Natural killer cell (primary cell): ENCODE measurements around the gene PRSS36. TPM values are rescaled to one million over a fixed set of nuclear protein-coding genes. Genes with fewer than 3 reads are reported as not detected.
A peak's percentile ranks its signal among the peaks of the same experiment; 100 is the strongest.

Source experiments
- ATAC-seq, 3 donors: fragments of 150-1000 bp in 2 of 3; fragments of 200-7000 bp in 1 of 3; cut with Tn5 transposase; 1 replicate in 1 of 3; 2 replicates in 2 of 3; pipeline ENCODE4 v1.10.0; 2021; ENCODE audit warnings: mild to moderate bottlenecking in 2 of 3, moderate library complexity in 2 of 3
- DNase-seq, 2 donors: peaks; one replicate each; pipeline versions ENCODE4 v3.0.0 to v3.0.0-alpha.2; 2013 to 2021; ENCODE audit warnings: mixed read lengths in 1 of 2
- H3K27ac ChIP-seq: one replicate; pipeline ENCODE4 v1.5.1; 2013; ENCODE audit warnings: mild to moderate bottlenecking, low read length
- H3K27me3 ChIP-seq: one replicate; pipeline ENCODE4 v1.6.1; 2013; ENCODE audit warnings: low read length; ENCODE audit not compliant: control insufficient read depth, insufficient read depth
- H3K36me3 ChIP-seq: one replicate; pipeline ENCODE4 v1.6.1; 2013; ENCODE audit warnings: low read length; ENCODE audit not compliant: control insufficient read depth, insufficient read depth
- H3K4me1 ChIP-seq: one replicate; pipeline ENCODE4 v1.6.1; 2013; ENCODE audit warnings: low read length; ENCODE audit not compliant: control insufficient read depth, insufficient read depth
- H3K4me3 ChIP-seq: one replicate; pipeline ENCODE4 v1.5.1; 2013; ENCODE audit warnings: low read length
- H3K9me3 ChIP-seq: one replicate; pipeline ENCODE4 v1.6.1; 2013; ENCODE audit warnings: low read length; ENCODE audit not compliant: control insufficient read depth, insufficient read depth
- H3K27ac Mint-ChIP-seq, 2 donors: one replicate each; pipeline ENCODE4 v1.8.0; 2022; ENCODE audit warnings: mild to moderate bottlenecking in 2 of 2, mixed read lengths in 2 of 2, moderate library complexity in 1 of 2
- H3K27me3 Mint-ChIP-seq, 2 donors: one replicate each; pipeline ENCODE4 v1.8.0; 2022; ENCODE audit warnings: low read depth in 2 of 2, mixed read lengths in 2 of 2
- H3K36me3 Mint-ChIP-seq: one replicate; pipeline ENCODE4 v1.8.0; 2022; ENCODE audit warnings: mixed read lengths
- H3K4me1 Mint-ChIP-seq, 2 donors: one replicate each; pipeline ENCODE4 v1.8.0; 2022; ENCODE audit warnings: mixed read lengths in 2 of 2
- H3K4me3 Mint-ChIP-seq: one replicate; pipeline ENCODE4 v1.8.0; 2022; ENCODE audit warnings: mild to moderate bottlenecking, moderate library complexity, mixed read lengths
- H3K9me3 Mint-ChIP-seq, 2 donors: one replicate each; pipeline ENCODE4 v1.8.0; 2022; ENCODE audit warnings: mixed read lengths in 2 of 2
- WGBS: methylation state at CpG from one replicate; pipeline ENCODE4 v1.1.7; 2013; ENCODE audit warnings: missing lambda C conversion rate; ENCODE audit not compliant: insufficient coverage; 5-methylcytosine and 5-hydroxymethylcytosine counted together
- intact Hi-C: fragments of 100-400 bp; cut with micrococcal nuclease; formaldehyde crosslinking; loops from one replicate; pipeline ENCODE4 v1.14.2; 2022
- total RNA-seq, 4 donors: library from RNA; stranded (reverse); fragments of 120-200 nt in 1 of 4; gene quantifications; one replicate each; pipeline versions ENCODE4 v1.2.3 to v1.2.4, GENCODE V29; 2013 to 2022
- TF ChIP-seq, protein P1 (sequence below): fragments of 200-600 bp; IDR thresholded peaks from one replicate; pipeline ENCODE4 v1.8.0; 2022; ENCODE audit warnings: antibody characterized with exemption

Gene PRSS36
- total RNA-seq, 3 donors from 2014 or later (not counting 1 experiment from before 2014, with no cell fraction given) = 2.1 to 3.5 (median 2.3) TPM

DNA sequence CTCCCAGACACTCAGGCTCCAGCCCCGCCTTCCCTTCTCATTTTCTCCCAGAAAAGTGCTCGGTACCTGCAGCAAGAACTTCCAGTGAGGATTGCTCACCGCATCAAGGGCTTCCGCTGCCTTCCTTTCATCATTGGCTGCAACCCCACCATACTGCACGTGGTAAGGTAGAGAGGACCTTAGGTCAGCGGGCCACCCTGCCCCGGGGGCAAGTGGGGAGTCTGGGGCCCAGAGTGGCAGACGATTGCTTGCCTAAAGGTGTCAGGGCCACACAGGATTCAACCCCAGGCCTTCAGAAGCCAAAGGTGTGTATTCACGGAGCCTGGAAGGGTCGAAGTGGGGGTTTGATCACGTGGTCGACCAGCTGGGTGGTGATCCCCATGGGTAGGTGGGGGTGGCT lies 40.2 kb downstream of the PRSS36 start:
- no peaks in the 10 kb centered on the region for H3K27me3 ChIP-seq
- ATAC-seq (no peak), DNase-seq (no peak)
- H3K4me3 ChIP-seq = no peak overlapping the region
- Mint-ChIP-seq H3K4me3 (peak overlapping the region; percentile 85), H3K9me3 (no peaks in the 10 kb centered on the region), H3K27me3 (no peaks in the 10 kb centered on the region), H3K4me1 (peaks cover 19 to 29% of the 10 kb centered on the region in 2 donors), H3K36me3 (no peaks in the 10 kb centered on the region), H3K27ac (peak overlapping the region in 1 of 2 donors; percentile 36)
- peaks cover 23% of the 10 kb centered on the region for H3K36me3 ChIP-seq
- H3K27ac ChIP-seq = no peak overlapping the region
- intact Hi-C loops = loop anchor here (5.0 to 10.0 kb wide), 2 partner anchors 33 to 75 kb away; partner anchors contain the start of gene FUS
- WGBS = 95% methylated on average over 12 of the region's 12 CpGs
- TF ChIP-seq, protein P1, sequence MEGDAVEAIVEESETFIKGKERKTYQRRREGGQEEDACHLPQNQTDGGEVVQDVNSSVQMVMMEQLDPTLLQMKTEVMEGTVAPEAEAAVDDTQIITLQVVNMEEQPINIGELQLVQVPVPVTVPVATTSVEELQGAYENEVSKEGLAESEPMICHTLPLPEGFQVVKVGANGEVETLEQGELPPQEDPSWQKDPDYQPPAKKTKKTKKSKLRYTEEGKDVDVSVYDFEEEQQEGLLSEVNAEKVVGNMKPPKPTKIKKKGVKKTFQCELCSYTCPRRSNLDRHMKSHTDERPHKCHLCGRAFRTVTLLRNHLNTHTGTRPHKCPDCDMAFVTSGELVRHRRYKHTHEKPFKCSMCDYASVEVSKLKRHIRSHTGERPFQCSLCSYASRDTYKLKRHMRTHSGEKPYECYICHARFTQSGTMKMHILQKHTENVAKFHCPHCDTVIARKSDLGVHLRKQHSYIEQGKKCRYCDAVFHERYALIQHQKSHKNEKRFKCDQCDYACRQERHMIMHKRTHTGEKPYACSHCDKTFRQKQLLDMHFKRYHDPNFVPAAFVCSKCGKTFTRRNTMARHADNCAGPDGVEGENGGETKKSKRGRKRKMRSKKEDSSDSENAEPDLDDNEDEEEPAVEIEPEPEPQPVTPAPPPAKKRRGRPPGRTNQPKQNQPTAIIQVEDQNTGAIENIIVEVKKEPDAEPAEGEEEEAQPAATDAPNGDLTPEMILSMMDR = no peak
- no peaks in the 10 kb centered on the region for H3K9me3 ChIP-seq
- peaks cover 28% of the 10 kb centered on the region for H3K4me1 ChIP-seq

DNA sequence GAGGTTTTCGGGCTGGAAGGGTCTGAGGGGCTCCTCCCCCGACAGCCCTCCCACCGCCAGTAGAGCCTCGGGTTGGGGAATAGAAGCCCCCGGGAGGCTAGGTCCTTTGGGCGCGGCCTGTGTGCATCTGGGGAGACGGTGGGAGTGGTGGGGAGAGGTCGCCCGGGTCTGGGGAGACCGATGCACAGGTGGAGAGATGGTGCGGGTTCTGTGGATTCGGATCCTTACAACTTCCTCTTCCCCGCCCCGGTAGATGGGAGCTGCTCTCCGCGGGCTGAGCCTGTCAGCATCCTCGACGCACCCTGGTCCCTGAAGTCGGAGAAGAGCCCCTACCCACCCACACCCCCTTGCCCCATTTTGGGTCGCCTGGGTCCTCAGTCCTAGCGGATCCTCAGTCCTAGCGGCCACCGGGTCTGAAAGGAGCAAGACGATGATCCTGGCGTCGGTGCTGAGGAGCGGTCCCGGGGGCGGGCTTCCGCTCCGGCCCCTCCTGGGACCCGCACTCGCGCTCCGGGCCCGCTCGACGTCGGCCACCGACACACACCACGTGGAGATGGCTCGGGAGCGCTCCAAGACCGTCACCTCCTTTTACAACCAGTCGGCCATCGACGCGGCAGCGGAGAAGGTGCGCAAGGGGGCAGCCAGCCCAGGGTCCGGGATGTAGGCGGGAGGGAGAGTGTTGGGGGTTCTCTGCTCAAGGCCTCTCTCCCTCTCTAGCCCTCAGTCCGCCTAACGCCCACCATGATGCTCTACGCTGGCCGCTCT lies 40.9 kb downstream of the PRSS36 start:
- Histone ChIP-seq H3K4me1 (peaks cover 28% of the 10 kb centered on the region), H3K4me3 (peak overlapping the region; percentile 45), H3K27me3 (no peaks in the 10 kb centered on the region), H3K9me3 (no peaks in the 10 kb centered on the region), H3K36me3 (peaks cover 23% of the 10 kb centered on the region), H3K27ac (no peak overlapping the region)
- Mint-ChIP-seq H3K36me3 (no peaks in the 10 kb centered on the region), H3K27ac (peak overlapping the region in 1 of 2 donors; percentile 36), H3K27me3 (no peaks in the 10 kb centered on the region), H3K4me1 (peaks cover 19 to 29% of the 10 kb centered on the region in 2 donors), H3K9me3 (no peaks in the 10 kb centered on the region), H3K4me3 (peak overlapping the region; percentile 85)
- DNase-seq = no peak
- no peak for ATAC-seq
- TF ChIP-seq, protein P1 = no peak
- intact Hi-C loops = loop anchor here (5.0 kb wide), 1 partner anchor 33 kb away; no protein-coding TSS in a partner anchor
- WGBS = 57% methylated on average over 57 of the region's 57 CpGs

DNA sequence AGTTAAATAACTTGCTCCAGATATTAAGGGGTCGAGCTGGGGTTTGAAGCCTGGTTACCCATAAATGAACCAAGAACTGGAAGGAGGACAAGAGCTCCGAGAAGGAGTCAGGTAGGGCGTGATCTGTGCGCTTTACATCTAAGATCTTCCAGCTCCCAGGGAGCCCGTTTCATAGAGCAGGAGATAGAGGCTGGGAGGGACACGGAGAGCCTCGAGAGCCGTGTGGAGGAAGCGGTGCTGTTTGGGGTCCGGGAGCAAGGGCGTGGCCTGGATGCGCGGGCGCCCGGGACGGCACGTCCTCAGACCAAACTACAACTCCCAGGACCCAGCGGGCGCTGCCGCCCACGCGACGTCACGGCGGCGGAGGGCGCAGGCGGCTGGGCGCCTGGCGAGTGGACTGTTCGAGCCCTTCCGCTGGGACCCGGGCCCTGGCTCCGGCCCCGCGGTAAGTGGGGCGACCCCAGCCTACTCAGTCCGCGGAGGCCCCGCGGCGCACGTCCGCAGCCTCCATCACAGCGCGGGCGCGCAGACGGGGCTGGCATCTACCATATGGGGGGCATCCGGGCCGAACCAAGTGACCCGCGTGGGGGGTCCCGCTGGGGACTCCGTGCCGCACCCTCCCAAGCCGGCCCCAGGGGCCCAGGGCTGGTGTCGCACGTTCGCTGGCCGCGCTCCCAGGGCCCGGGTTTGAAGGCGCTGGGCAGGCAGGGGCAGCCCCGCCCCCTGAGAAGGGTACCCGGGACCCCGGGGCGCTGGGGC lies 41.7 kb downstream of the PRSS36 start, which contains the start of gene BCKDK:
TSS of gene BCKDK (plus strand) at position 352 of the 759 bp plus-strand sequence. CDS start 838 bp downstream, outside the sequence.
- Mint-ChIP-seq H3K4me1 (peaks cover 19 to 25% of the 10 kb centered on the region in 2 donors), H3K4me3 (peak within 1 kb of the TSS; percentile 89), H3K27me3 (no peaks in the 10 kb centered on the region), H3K36me3 (no peaks in the 10 kb centered on the region), H3K9me3 (no peaks in the 10 kb centered on the region), H3K27ac (peak within 1 kb of the TSS; percentile 64 to 76)
- 4% methylated on average over 68 of the region's 68 CpGs for WGBS
- Histone ChIP-seq H3K27ac (peak within 1 kb of the TSS; percentile 26), H3K36me3 (peaks cover 23% of the 10 kb centered on the region), H3K9me3 (no peaks in the 10 kb centered on the region), H3K27me3 (no peaks in the 10 kb centered on the region), H3K4me1 (peaks cover 28% of the 10 kb centered on the region), H3K4me3 (peak within 1 kb of the TSS; percentile 45)
- intact Hi-C loops = loop anchor here (5.0 kb wide), 1 partner anchor 34 kb away; no protein-coding TSS in a partner anchor
- DNase-seq = peak; percentile 47 to 74
- ATAC-seq = peak; percentile 67 to 70 (median 69)
- TF ChIP-seq, protein P1 = no peak
